PC-3 (cell line): Measurements from ENCODE around the gene GPN2. TPM values are rescaled to one million over a fixed set of nuclear protein-coding genes. Genes with fewer than 3 reads are reported as not detected.

ENCODE experiments used
- ATAC-seq: fragments of 200-7000 bp; cut with Tn5 transposase; 2 replicates; pipeline ENCODE4 v1.9.1; 2020; ENCODE audit warnings: mild to moderate bottlenecking, moderate library complexity
- BruUV-seq: library from RNA; stranded (reverse); fragments of 400-500 nt; replicated peaks from 2 replicates; lab custom pipeline; 2021; lab: Mats Ljungman, UMichigan
- CTCF ChIA-PET: fragments of 300-600 bp; sonication (Branson Sonifier 250); formaldehyde crosslinking; loops from one replicate; lab custom pipeline; 2022; ENCODE audit warnings: antibody characterized with exemption; lab: Charles Lee
- POLR2A ChIA-PET: fragments of 300-600 bp; sonication (Branson Sonifier 250); formaldehyde crosslinking; loops from one replicate; lab custom pipeline; 2022; ENCODE audit warnings: antibody characterized with exemption; ENCODE audit not compliant: unreplicated experiment; lab: Charles Lee
- DNase-seq: peaks from one replicate; pipeline ENCODE4 v3.0.0-alpha.2; 2015
- H2AFZ ChIP-seq: fragments of 300-600 bp; sonication (generic); 2 replicates; pipeline ENCODE4 v1.6.0; 2016; ENCODE audit warnings: antibody characterized with exemption, low read length
- H3F3A ChIP-seq: fragments of 300-600 bp; sonication (generic); one replicate; pipeline ENCODE4 v1.6.0; 2017; ENCODE audit warnings: antibody characterized with exemption, low read length, control low read depth, mild to moderate bottlenecking; ENCODE audit not compliant: unreplicated experiment
- H3K27ac ChIP-seq: fragments of 300-600 bp; sonication (generic); 2 replicates; pipeline ENCODE4 v1.5.1; 2016; ENCODE audit warnings: mild to moderate bottlenecking, low read length
- H3K27me3 ChIP-seq: fragments of 300-600 bp; sonication (generic); 2 replicates; pipeline ENCODE4 v1.6.1; 2016; ENCODE audit warnings: low read length, mixed read lengths
- H3K36me3 ChIP-seq: fragments of 300-600 bp; sonication (generic); 2 replicates; pipeline ENCODE4 v1.6.1; 2016; ENCODE audit warnings: low read depth, mixed run types, low read length, mixed read lengths
- H3K4me1 ChIP-seq: fragments of 300-600 bp; sonication (generic); 2 replicates; pipeline ENCODE4 v1.5.1; 2016; ENCODE audit warnings: low read length; ENCODE audit not compliant: insufficient read depth
- H3K4me2 ChIP-seq: fragments of 300-600 bp; sonication (generic); 2 replicates; pipeline ENCODE4 v1.6.0; 2016; ENCODE audit warnings: low read length
- H3K4me3 ChIP-seq: fragments of 300-600 bp; sonication (generic); 2 replicates; pipeline ENCODE4 v1.5.1; 2016; ENCODE audit warnings: mild to moderate bottlenecking, low read length, mixed read lengths
- H3K79me2 ChIP-seq: fragments of 300-600 bp; sonication (generic); 2 replicates; pipeline ENCODE4 v1.6.1; 2017; ENCODE audit warnings: low read length, mixed read lengths
- H3K9ac ChIP-seq: fragments of 300-600 bp; sonication (generic); 2 replicates; pipeline ENCODE4 v1.6.0; 2016; ENCODE audit warnings: mild to moderate bottlenecking, low read length
- H3K9me2 ChIP-seq: fragments of 300-600 bp; sonication (generic); replicated peaks from 2 replicates; pipeline ENCODE4 v1.6.1; 2016; ENCODE audit warnings: mixed run types, low read length, mixed read lengths
- H3K9me3 ChIP-seq: fragments of 300-600 bp; sonication (generic); 2 replicates; pipeline ENCODE4 v1.6.1; 2016; ENCODE audit warnings: low read length, mixed read lengths
- H4K20me1 ChIP-seq: fragments of 300-600 bp; sonication (generic); 2 replicates; pipeline ENCODE4 v1.6.1; 2016; ENCODE audit warnings: low read length, mixed read lengths
- CTCF ChIP-seq: fragments of 300-600 bp; sonication (generic); conservative IDR thresholded peaks from 2 replicates; pipeline ENCODE4 v1.5.1; 2017; ENCODE audit warnings: antibody characterized with exemption, low read depth, mild to moderate bottlenecking, low read length
- EZH2 ChIP-seq: fragments of 300-600 bp; sonication (generic); IDR thresholded peaks from one replicate; pipeline ENCODE4 v1.6.1; 2017; ENCODE audit warnings: antibody characterized with exemption, mild to moderate bottlenecking, low read length; ENCODE audit not compliant: unreplicated experiment
- EZH2phosphoT487 ChIP-seq: fragments of 300-600 bp; sonication (generic); IDR thresholded peaks from 2 replicates; pipeline ENCODE4 v1.6.1; 2018; ENCODE audit warnings: mild to moderate bottlenecking, antibody characterized with exemption, low read length, borderline replicate concordance
- intact Hi-C: fragments of 100-400 bp; cut with micrococcal nuclease; formaldehyde crosslinking; loops from 2 replicates; pipeline ENCODE4 v1.9.0; 2023
- total RNA-seq: library from RNA; depleted of rRNA; stranded (reverse); fragments of >200 nt; gene quantifications from 2 replicates; pipeline ENCODE4 v1.2.3, GENCODE V29; 2014

Gene GPN2
- total RNA-seq, 1 experiment from 2014 or later, result 24.6 TPM

GRCh38 chr1:26853600-26853999 lies 36.5 kb downstream of the GPN2 start:
- Histone ChIP-seq H3F3A (peaks cover 5% of the 10 kb centered on the region), H3K4me3 (no peak overlapping the region), H3K9me3 (no peaks in the 10 kb centered on the region), H3K79me2 (no peaks in the 10 kb centered on the region), H3K27me3 (no peaks in the 10 kb centered on the region), H3K9me2 (no peaks in the 10 kb centered on the region), H3K27ac (peak overlapping the region; percentile 89), H4K20me1 (no peaks in the 10 kb centered on the region), H3K9ac (peak overlapping the region; percentile 48), H2AFZ (no peak overlapping the region), H3K4me1 (peaks cover 57% of the 10 kb centered on the region), H3K36me3 (peaks cover 41% of the 10 kb centered on the region), H3K4me2 (peak overlapping the region; percentile 44)
- no TSS peak for BruUV-seq
- ATAC-seq (no peak), DNase-seq (no peak)
- ChIA-PET POLR2A (no interaction called here), CTCF (no interaction called here)
- TF ChIP-seq CTCF (no peak), EZH2phosphoT487 (no peak), EZH2 (no peak)
- intact Hi-C loops, result loop anchor here (1.0 kb wide), 2 partner anchors 9 to 25 kb away; no protein-coding TSS in a partner anchor

GRCh38 chr1:26853156-26853555 lies 36.9 kb downstream of the GPN2 start:
- Histone ChIP-seq H3F3A (peaks cover 8% of the 10 kb centered on the region), H3K27ac (peak overlapping the region; percentile 89), H2AFZ (no peak overlapping the region), H3K9me2 (no peaks in the 10 kb centered on the region), H3K9me3 (no peaks in the 10 kb centered on the region), H3K4me2 (peak overlapping the region; percentile 44), H3K27me3 (no peaks in the 10 kb centered on the region), H3K4me1 (peaks cover 57% of the 10 kb centered on the region), H3K4me3 (no peak overlapping the region), H4K20me1 (no peaks in the 10 kb centered on the region), H3K9ac (peak overlapping the region; percentile 48), H3K79me2 (no peaks in the 10 kb centered on the region), H3K36me3 (peaks cover 41% of the 10 kb centered on the region)
- BruUV-seq, result no TSS peak
- POLR2A ChIA-PET, result no interaction called here
- peak; percentile 87 for ATAC-seq
- intact Hi-C loops, result loop anchor here (1.0 kb wide), 2 partner anchors 9 to 25 kb away; no protein-coding TSS in a partner anchor
- DNase-seq, result peak; percentile 99
- TF ChIP-seq EZH2phosphoT487 (no peak), EZH2 (no peak), CTCF (peak; percentile 91)
- CTCF ChIA-PET, result no interaction called here

- Histone ChIP-seq H3K4me1 (peaks cover 57% of the 10 kb centered on the region), H4K20me1 (no peaks in the 10 kb centered on the region), H3K79me2 (no peaks in the 10 kb centered on the region; the same call in 1 of the 2 replicates), H3K36me3 (peaks cover 41% of the 10 kb centered on the region), H2AFZ (no peak overlapping the region), H3K27me3 (no peaks in the 10 kb centered on the region), H3K4me3 (no peak overlapping the region), H3K9ac (no peak overlapping the region), H3K9me3 (no peaks in the 10 kb centered on the region), H3F3A (peaks cover 8% of the 10 kb centered on the region), H3K27ac (peak overlapping the region; percentile 52), H3K4me2 (no peak overlapping the region), H3K9me2 (no peaks in the 10 kb centered on the region)
- intact Hi-C loops, result loop anchor here (1.0 kb wide), 2 partner anchors 10 to 26 kb away; no protein-coding TSS in a partner anchor
- CTCF ChIA-PET, result no interaction called here
- no TSS peak for BruUV-seq
- TF ChIP-seq CTCF, result no peak
- no peak for TF ChIP-seq EZH2
- TF ChIP-seq EZH2phosphoT487, result no peak
- DNase-seq (no peak), ATAC-seq (no peak)
- POLR2A ChIA-PET, result no interaction called here
Measured at GRCh38 chr1:26852701-26853100, 37.4 kb downstream of the GPN2 start.
